Fibroblast of skin of right quadriceps (primary cell): Measurements from ENCODE around the gene RNF182.
"Not testable (repeated sequence)": the region's sequence is repeated elsewhere in the genome, so short reads cannot be mapped to it uniquely, and the experiment has no call there.

Source experiments
- DNase-seq: peaks from one replicate; pipeline ENCODE4 v3.0.0-alpha.2; 2013

Gene RNF182

DNA sequence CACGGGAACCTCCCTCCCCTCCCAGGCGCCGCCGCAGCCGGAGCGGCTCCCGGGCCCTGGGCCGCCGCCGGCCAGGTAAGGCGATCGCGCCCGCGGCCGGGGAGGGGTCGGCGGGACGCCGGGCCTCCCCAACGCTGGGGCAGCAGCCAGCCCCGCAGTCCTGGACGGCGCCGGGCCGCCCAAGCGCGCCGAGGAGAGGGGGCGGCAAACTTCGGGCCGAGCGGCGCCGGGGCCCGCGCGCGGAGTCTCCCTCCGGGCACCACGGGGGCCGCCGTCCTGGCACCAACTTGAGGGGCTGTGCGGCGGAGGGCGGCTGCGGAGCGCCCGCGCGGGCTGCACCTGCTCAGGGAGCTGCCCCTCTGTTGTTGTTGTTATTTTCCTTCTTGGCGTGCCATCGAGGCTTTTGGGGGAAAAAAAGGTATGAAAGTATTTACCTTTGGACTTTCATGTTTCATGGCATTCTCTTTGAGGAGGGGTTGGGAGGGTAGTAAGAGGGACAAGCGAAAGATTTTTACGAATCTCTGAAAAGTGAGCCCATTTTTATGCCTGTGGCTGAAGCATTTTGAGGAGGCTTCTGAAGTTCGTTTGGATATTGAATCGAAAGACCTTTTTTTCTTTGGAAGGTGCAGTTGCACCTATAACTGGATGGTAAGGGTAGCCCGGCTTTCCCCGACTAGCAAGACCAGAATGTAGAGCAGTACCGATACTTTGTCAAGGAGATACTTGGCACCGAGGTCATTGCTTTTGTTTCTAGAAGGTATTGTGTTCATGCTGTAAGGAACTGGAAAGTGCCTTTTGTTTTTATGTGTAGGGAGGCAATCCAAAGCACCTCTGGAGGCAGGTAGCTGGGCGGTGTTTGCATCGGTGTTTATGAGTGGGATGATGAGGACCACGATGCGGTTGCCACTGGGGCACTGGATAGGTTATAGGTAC is at the start of gene RNF182:
TSS of gene RNF182 (plus strand) at position 4 of the 933 bp plus-strand sequence. CDS start 52,168 bp downstream, outside the sequence.
- no peak for DNase-seq

DNA sequence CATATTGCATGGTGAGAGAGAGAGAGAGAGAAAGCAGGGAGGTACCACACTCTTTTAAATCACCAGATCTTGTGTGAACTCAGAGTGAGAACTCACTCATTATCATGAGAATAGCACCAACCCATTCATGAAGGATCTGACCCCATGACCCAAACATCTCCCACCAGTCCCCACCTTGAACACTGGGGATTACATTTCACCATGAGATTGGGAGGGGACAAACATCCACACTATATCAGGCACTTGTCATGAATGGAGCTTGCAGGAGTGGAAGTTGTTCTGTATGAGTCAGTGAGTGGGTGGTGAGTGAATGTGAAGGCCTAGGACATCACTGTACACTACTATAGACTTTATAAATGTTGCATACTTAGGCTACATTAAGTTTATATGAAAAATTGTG is 47.7 kb upstream of the RNF182 start:
- DNase-seq: peak; percentile 6

- not testable (repeated sequence) for DNase-seq
Observed at GRCh38 chr6:13880061-13880663, 44.6 kb upstream of the RNF182 start.

DNA sequence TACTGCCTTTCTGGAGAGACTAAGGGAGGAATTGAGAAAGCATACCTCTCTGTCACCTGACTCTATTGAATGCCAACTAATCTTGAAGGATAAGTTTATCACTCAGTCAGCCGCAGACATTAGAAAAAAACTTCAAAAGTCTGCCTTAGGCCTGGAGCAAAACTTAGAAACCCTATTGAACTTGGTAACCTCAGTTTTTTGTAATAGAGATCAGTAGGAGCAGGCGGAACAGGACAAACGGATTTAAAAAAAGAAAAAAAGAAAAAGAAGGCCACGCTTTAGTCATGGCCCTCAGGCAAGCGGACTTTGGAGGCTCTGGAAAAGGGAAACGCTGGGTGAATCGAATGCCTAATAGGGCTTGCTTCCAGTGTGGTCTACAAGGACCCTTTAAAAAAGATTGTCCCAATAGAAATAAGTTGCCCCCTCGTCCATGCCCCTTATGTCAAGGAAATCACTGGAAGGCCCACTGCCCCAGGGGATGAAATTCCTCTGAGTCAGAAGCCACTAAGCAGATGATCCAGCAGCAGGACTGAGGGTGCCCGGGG is 43.1 kb upstream of the RNF182 start:
- DNase-seq: no peak

GRCh38 chr6:13883966-13884365 is 40.8 kb upstream of the RNF182 start:
- no peak for DNase-seq

DNA sequence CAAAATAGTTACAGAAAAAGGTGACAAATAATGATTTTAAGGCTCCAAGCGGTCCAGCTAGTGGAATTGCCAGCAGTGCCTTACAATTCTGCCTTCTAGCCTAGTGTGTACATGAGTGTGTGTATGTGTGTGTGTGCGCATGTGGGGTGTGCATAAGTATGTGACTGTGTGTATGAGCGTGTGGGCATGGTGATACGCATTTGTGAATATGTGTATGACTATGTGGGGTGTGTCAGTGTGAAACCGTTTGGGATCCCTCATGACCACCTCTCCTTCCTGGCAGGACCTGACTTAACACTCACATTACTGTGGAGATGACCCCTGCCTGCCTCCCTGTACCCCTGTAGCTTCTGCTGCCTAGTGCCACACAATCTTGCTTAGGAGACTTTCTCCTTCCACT is 40.4 kb upstream of the RNF182 start:
- DNase-seq: no peak

DNA sequence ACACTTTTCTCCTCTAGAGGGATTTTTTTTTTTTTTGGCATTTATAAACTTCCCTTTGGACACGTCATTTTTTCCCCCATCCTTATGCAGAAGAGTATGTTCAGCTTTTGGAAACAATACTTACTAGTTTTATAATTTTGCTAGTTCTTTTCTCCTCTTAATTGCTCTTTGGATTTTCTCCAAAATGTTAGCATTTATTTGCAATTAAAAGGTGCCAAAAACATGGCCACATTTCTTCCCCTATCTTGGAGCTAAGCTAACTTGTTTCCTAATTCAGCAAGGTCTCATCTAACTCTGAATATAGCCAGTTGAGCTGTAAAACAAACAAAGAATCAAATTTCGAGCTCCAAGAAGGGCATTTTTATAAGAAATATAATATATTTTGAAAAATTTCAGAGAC is 39.2 kb upstream of the RNF182 start:
- DNase-seq: no peak

GRCh38 chr6:13886949-13887348 is 37.8 kb upstream of the RNF182 start:
- DNase-seq: no peak

GRCh38 chr6:13892017-13892645 is 32.6 kb upstream of the RNF182 start:
- no peak for DNase-seq

DNA sequence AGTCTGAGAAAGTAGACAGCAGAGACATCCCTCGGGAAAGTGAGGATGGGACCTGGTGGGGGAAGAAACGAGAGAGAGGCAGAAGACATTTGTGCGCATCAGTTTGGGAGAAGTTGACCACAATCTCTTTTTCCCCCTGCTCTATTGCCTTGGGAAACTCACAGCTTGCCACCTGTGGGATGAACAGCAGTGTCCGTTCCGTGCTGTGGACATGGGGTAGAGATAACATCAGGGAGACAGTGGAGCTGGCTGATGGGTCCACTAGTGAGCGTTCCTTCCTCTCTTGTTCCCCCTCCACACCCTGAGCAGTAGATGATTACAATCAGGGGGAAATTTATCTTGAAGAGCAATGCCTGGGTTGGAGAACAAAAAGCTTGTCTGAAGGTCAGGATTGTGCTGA is 21.8 kb upstream of the RNF182 start:
- no peak for DNase-seq

- no peak for DNase-seq
Observed at GRCh38 chr6:13903364-13903763, 21.4 kb upstream of the RNF182 start.

DNA sequence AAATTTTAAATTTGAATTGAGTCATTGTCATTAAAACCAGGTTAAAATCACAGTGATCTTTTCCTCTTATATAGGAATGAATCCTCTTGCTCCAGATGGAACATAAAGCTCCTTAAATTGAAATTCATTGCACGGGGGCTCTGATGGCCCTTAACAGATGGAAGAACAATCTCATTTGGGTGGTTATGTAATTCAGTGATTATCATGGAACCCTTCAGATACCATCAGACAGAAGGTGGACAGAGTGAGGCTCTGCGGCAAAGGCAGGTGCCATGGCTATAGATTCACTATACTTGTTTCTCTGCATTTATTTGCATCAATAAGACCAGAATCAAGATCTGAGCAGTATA is 17.8 kb upstream of the RNF182 start:
- no peak for DNase-seq

GRCh38 chr6:13907614-13908215 is 17.0 kb upstream of the RNF182 start:
- no peak for DNase-seq

DNA sequence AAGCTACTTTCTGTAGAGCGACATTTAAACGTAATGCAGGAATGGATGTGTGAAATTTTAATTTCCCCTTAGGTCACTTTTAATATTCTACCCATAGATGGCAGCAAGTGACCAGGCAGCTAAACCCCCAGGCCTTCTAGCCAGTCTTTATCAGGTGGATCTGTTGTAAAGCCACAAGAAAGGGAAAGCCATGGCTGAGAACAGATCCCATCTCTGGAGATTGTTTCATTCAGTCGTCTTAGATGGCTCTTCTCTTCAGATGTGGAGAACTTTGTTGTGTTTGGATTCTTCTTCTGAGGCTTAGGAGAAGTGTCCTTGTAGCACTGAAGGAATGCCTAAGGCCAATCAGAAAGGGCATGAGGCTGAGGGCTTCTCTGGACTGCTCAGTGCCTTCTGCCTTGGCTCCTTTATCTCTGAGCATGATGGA is 15.8 kb upstream of the RNF182 start:
- DNase-seq: peak; percentile 66

DNA sequence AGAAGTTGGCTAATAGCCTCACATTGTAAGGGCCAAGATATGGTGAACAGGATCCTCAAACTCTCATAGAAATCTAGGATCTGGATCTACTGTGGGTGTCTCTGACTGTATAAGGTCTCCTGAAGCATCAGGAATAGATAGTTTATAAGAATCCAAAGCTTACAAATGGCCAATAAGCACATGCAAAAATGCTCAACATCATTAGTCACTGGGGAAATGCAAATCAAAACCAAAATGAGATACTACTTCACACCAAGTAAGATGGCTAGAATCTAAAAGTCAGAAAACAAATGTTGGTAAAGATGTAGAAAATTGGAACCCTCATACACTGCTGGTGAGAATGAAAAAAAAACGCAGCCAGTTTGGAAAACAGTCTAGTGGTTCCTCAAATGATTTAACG is 14.3 kb upstream of the RNF182 start:
- DNase-seq: no peak

DNA sequence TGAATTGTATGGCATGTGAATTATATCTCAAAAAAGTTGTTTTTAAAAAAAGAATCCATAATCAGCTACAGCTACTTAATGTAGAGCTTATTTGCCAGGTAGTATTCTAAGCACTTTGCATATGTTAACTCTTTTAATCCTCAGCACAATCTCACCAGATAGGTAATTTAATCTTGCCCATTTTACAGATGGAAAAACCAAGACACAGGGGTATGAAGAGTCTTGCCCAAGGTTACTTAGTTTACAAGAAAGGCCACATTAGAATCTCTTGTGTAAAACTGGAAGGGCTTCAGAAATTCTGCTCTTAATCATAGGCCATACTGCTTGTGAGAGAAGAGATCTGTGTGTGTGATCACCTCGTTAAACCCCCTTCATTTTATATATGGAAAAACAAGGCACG is 13.4 kb upstream of the RNF182 start:
- no peak for DNase-seq

GRCh38 chr6:13913226-13914001 is 11.3 kb upstream of the RNF182 start:
- no peak for DNase-seq

GRCh38 chr6:13914351-13914750 is 10.4 kb upstream of the RNF182 start:
- DNase-seq: peak; percentile 54

DNA sequence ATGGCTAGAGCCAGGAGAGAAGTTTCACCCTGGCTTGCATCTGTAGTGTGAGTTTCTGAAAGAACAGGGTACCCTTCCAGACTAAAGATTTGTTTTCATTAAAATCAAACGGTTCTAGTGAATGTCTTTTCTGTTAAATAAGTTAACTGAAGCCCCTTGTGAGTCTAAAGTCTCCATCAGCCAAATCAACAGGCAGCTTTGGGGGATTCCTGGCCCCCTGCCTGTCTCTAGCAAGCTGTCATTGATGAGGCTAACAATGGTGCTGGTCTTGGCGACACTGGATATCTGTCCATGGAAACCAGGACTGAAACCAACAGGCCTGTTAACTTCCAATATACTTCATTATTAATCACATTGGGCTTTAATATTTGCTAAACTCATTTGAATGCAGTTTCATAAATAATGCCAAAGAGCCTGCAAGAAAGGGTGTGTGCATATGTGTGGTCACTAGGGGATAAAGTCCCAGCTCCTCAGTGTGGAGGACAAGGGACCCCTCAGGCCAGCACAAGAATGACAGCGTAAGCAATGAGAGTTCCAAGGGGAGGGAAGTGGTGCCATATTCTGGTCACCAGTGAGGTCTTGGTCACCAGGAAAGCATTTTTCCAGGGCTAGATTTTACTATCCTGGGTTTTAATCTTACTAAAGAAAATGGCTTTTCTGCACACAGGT is 9.1 kb upstream of the RNF182 start:
- DNase-seq: no peak

DNA sequence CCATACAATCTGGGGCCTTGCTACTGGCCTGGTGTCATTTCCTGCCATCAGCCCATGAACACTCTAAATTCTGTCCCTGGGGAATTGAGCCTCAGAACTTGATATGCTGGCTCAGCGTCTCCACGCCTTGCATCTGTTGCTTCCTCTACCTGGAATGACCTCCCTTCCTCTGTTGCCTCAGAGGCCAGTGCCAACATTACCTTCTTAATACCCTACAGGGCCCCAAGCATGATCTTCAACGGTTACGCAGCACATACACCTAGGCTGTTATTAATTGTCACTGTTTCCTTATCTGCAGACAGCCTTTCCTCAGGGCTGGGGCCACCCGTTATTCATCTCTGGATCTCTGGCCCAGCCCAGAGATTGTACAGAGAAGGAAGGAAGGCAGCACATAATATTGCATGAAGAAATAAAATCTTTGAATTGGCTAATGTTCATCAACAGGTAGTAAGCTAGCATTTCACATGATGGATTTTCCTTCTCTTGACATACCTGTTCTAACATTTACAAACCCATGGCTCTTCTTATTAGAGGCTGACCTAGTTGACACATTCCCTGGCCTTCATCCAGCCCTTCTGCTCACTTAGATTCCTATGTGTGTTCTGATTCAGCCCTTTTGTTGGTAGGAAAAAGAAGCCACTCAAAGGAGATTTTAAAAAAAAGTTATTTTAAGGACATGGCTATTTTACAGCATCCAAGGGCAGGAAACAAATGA is 8.4 kb upstream of the RNF182 start:
- peak; percentile 46 for DNase-seq

DNA sequence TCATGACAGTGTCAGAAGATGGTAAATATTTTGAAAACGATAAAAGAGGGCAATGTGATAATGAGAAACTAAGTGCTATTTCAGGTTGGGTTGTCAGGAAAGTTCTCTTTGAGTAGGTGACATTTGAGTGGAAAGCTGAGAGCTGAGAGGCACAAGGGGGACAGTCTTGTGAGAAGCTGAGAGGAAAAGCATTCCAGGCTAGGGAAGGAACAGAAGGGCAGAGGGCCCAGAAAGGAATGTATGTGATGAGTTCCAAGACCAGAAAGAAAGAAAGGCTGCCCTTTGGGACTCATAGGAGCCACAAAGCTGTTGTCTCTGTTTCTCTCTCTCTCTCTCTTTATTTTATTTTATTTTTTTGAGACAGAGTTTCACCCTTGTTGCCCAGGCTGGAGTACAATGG is 7.6 kb upstream of the RNF182 start:
- DNase-seq: no peak
